ENCODE results near the gene PRADC1. TPM values are rescaled to one million over a fixed set of nuclear protein-coding genes. Genes with fewer than 3 reads are reported as not detected.

PRADC1 gene
- total and polyA plus RNA-seq, 2 donors (not counting 3 experiments of a cell fraction or from before 2014, with no cell fraction given), result 19.6 to 32.7 TPM

DNA sequence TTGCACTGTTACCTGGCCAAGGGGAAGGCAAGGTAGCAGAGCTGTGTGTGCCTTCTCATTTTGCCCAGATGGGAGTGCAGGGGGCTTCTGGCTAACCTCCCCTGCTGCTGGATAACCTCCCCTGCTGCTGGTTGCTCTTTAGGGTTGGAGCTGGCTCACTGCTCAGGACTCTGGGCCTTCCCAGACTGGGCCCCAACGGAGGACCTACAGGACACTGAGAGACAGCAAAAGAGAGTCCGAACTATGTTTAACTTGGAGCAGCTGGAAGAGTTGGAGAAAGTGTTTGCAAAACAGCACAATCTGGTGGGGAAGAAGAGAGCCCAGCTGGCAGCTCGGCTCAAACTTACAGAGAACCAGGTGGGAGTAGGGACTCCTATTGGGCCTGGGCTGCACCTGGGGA is 24.8 kb downstream of the PRADC1 start:
- no peaks in the 10 kb centered on the region for H3K9me1 ChIP-seq (replicated peaks; ENCODE audit: control insufficient read depth, extremely low read depth, insufficient read depth, low read length)
- H3K27me3 ChIP-seq (ENCODE audit: control insufficient read depth in 2 of 2, insufficient read depth in 2 of 2, low read length in 2 of 2), result peaks cover 19 to 22% of the 10 kb centered on the region in 2 experiments
- intact Hi-C loops (cut with micrococcal nuclease), result no loop called here
- no peak overlapping the region for H3K27ac ChIP-seq (ENCODE audit: insufficient read depth, low read depth, low read length)
- CTCF ChIA-PET, result interaction anchor here (1.4 kb wide), 1 partner anchor 16 kb away, joined by 3 read pairs; no protein-coding TSS in a partner anchor
- H3K79me2 ChIP-seq (ENCODE audit: control insufficient read depth, insufficient read depth, low read length), result no peaks in the 10 kb centered on the region
- no peak for DNase-seq (ENCODE audit: low read depth, low spot score)
- no peaks in the 10 kb centered on the region for H3K9me3 ChIP-seq (replicated peaks; ENCODE audit: control insufficient read depth, insufficient read depth, low read length)
- H3K4me2 ChIP-seq (ENCODE audit: insufficient read depth, low read length), result no peak overlapping the region
- TF ChIP-seq EZH2 (IDR thresholded peaks at IDR 0.05; ENCODE audit: borderline replicate concordance, low read depth, low read length, severe bottlenecking) (no peak), FOS (IDR thresholded peaks at IDR 0.05; ENCODE audit: borderline replicate concordance, insufficient read depth, low read length) (no peak)
- no peaks in the 10 kb centered on the region for H3K36me3 ChIP-seq (ENCODE audit: control insufficient read depth in 2 of 2, extremely low read depth in 1 of 2, insufficient read depth in 2 of 2, low read length in 2 of 2)
- H3K9ac ChIP-seq (replicated peaks; ENCODE audit: extremely low read depth, insufficient read depth, low read length), result no peak overlapping the region
- POLR2A ChIA-PET, result no interaction called here
- H3K4me3 ChIP-seq (replicated peaks in 1 of 3; ENCODE audit: insufficient read depth in 1 of 3, low read depth in 1 of 3, low read length in 3 of 3), result no peak overlapping the region
- BruUV-seq (replicated peaks), result no TSS peak
- H3K4me1 ChIP-seq (ENCODE audit: control insufficient read depth, extremely low read depth, insufficient read depth, low read length), result no peaks in the 10 kb centered on the region
- no peak overlapping the region for H2AFZ ChIP-seq (ENCODE audit: low read depth, low read length)
- H4K20me1 ChIP-seq (replicated peaks; ENCODE audit: control insufficient read depth, extremely low read depth, insufficient read depth, low read length), result no peaks in the 10 kb centered on the region
- dilution Hi-C loops (cut with MboI; ENCODE audit: extremely low pct_ligation_motif_present, low sequenced_read_pairs), result no loop called here
- FAIRE-seq, result no peak

DNA sequence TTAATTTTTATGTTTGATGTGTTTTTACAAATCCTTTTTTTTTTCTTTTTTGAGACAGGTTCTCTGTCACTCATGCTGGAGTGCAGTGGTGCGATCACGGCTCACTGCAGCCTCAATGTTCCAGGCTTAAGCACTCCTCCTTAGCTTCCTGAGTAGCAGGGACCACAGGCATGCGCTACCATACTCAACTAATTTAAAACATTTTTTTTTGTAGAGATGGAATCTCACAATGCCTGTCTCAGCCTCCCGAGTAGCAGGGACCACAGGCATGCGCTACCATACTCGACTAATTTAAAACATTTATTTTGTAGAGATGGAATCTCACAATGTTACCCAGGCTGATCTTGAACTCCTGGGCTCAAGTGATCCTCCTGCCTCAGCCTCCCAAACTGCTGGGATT is 27.4 kb downstream of the PRADC1 start:
- Histone ChIP-seq H3K27ac (ENCODE audit: insufficient read depth, low read depth, low read length) (no peak overlapping the region), H3K79me2 (ENCODE audit: control insufficient read depth, insufficient read depth, low read length) (no peaks in the 10 kb centered on the region), H3K9me1 (replicated peaks; ENCODE audit: control insufficient read depth, extremely low read depth, insufficient read depth, low read length) (no peaks in the 10 kb centered on the region), H3K4me2 (ENCODE audit: insufficient read depth, low read length) (no peak overlapping the region), H2AFZ (ENCODE audit: low read depth, low read length) (no peak overlapping the region), H3K4me3 (replicated peaks in 1 of 3; ENCODE audit: insufficient read depth in 1 of 3, low read depth in 1 of 3, low read length in 3 of 3) (no peak overlapping the region), H4K20me1 (replicated peaks; ENCODE audit: control insufficient read depth, extremely low read depth, insufficient read depth, low read length) (no peaks in the 10 kb centered on the region), H3K4me1 (ENCODE audit: control insufficient read depth, extremely low read depth, insufficient read depth, low read length) (peaks cover 5% of the 10 kb centered on the region), H3K27me3 (ENCODE audit: control insufficient read depth in 2 of 2, insufficient read depth in 2 of 2, low read length in 2 of 2) (peaks cover 33 to 44% of the 10 kb centered on the region in 2 experiments), H3K9me3 (replicated peaks; ENCODE audit: control insufficient read depth, insufficient read depth, low read length) (no peaks in the 10 kb centered on the region), H3K36me3 (ENCODE audit: control insufficient read depth in 2 of 2, extremely low read depth in 1 of 2, insufficient read depth in 2 of 2, low read length in 2 of 2) (no peaks in the 10 kb centered on the region), H3K9ac (replicated peaks; ENCODE audit: extremely low read depth, insufficient read depth, low read length) (no peak overlapping the region)
- ChIA-PET POLR2A (no interaction called here), CTCF (no interaction called here)
- no TSS peak for BruUV-seq (replicated peaks)
- dilution Hi-C loops (cut with MboI; ENCODE audit: extremely low pct_ligation_motif_present, low sequenced_read_pairs) (no loop called here), intact Hi-C loops (cut with micrococcal nuclease) (no loop called here)
- FAIRE-seq (no peak), DNase-seq (ENCODE audit: low read depth, low spot score) (no peak)
- no peak for TF ChIP-seq POLR2A (IDR thresholded peaks at IDR 0.05; ENCODE audit: low read depth, low read length)
- TF ChIP-seq MAX (IDR thresholded peaks at IDR 0.05; ENCODE audit: insufficient read depth, insufficient read length), result no peak
